Peyer's patch (tissue), 4 donors: Measurements from ENCODE around the gene ARHGDIG.

Experiments
- CTCF ChIP-seq, 6 experiments: fragments of 450-650 bp in 4 of 6; fragments of 200-600 bp in 2 of 6; sonication (generic) in 1 of 6; IDR thresholded peaks; one replicate each; pipeline ENCODE4 v1.5.1; 2017 to 2019; ENCODE audit warnings: antibody characterized with exemption in 6 of 6, mild to moderate bottlenecking in 3 of 6, moderate library complexity in 1 of 6
- POLR2A ChIP-seq, 2 donors: fragments of 450-650 bp; IDR thresholded peaks; one replicate each; pipeline ENCODE4 v1.5.1; 2017; ENCODE audit warnings: antibody characterized with exemption in 2 of 2, mild to moderate bottlenecking in 2 of 2, moderate library complexity in 2 of 2

- TF ChIP-seq POLR2A (IDR thresholded peaks at IDR 0.05) = no peak
- TF ChIP-seq CTCF (IDR thresholded peaks at IDR 0.05) = no peak
Observed at GRCh38 chr16:301235-301634, 20.8 kb downstream of the ARHGDIG start.
